ENCODE data around the gene SMARCA1.
"Not testable (repeated sequence)": the region's sequence is repeated elsewhere in the genome, so short reads cannot be mapped to it uniquely, and the experiment has no call there.

Gene SMARCA1, protein sequence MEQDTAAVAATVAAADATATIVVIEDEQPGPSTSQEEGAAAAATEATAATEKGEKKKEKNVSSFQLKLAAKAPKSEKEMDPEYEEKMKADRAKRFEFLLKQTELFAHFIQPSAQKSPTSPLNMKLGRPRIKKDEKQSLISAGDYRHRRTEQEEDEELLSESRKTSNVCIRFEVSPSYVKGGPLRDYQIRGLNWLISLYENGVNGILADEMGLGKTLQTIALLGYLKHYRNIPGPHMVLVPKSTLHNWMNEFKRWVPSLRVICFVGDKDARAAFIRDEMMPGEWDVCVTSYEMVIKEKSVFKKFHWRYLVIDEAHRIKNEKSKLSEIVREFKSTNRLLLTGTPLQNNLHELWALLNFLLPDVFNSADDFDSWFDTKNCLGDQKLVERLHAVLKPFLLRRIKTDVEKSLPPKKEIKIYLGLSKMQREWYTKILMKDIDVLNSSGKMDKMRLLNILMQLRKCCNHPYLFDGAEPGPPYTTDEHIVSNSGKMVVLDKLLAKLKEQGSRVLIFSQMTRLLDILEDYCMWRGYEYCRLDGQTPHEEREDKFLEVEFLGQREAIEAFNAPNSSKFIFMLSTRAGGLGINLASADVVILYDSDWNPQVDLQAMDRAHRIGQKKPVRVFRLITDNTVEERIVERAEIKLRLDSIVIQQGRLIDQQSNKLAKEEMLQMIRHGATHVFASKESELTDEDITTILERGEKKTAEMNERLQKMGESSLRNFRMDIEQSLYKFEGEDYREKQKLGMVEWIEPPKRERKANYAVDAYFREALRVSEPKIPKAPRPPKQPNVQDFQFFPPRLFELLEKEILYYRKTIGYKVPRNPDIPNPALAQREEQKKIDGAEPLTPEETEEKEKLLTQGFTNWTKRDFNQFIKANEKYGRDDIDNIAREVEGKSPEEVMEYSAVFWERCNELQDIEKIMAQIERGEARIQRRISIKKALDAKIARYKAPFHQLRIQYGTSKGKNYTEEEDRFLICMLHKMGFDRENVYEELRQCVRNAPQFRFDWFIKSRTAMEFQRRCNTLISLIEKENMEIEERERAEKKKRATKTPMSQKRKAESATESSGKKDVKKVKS

DNA sequence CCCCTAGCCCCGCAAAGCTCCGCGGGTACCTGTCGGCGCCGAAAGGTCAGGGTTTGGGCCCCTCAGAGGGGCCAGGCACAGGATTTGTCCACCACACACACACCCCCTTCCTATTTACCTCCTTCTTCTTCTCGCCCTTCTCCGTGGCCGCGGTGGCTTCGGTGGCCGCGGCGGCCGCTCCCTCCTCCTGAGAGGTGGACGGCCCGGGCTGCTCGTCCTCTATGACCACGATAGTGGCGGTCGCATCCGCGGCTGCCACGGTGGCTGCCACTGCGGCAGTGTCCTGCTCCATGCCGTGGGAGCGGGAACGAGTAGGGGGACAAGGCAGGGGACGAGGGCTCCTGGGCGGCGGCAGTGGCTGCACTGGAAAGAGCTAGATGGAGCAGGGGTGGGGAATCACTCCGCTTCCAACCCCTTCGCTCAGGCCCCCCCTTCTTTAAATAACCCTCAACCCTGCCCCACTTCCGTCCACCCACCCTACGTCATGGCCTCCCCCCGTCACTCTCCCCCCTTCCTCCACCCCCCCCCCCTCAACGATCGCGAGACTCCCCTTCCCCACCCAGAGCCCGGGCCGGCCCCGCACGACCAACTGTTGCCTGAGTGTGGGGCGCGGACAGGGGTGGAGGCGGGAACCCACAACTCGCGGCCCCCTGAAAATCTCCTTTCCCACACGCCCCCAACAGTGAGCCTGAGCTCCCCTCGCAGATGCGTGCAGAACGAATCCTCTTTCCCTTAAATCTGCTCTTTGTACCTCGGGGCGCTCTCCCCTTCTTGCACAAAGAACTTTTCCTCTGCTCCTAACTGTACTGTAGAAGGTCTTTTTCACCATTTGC, at the start of gene SMARCA1:
Gene SMARCA1 (minus strand): TSS at position 412 of the 833 bp plus-strand sequence. CDS start 120 bp downstream, at position 292.
- FAIRE-seq: no peak

DNA sequence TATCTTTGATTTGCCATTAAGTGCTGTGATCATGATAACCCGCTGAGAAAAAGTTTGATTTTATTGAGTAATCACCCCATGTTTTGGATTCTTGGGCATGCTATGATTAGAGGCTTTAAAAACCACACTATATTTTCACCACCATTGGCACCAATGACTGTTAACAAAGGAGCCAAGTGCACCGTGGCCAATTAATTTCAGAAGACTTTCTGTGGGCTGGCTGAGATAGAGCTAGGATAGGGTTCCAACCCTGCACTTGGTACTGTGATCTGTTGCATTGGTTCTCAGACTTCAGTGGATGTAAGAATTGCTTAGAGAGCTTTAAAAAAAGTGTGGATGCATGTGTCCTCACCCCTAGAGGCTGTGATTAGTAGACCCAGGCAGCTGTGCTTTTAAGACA, 49.1 kb upstream of the SMARCA1 start:
- no peak for FAIRE-seq

DNA sequence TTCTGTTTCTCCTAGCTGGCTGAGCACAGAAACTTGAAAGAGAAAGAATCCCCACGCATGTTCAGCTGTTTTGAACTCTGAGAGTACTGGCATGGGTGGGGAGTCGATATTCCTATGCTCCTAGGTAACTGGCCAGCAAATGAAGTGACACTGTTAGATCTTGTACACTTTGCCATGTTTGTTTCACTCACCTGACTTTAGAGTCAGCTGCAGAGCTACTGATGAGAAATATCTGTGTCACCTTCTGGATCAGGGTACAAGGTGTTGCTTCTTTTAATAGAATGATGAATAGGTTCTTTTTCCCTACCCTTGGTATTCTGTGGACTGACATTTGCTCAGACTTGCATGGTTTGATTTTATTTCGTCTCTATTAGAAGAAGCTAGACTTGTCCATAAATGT, 45.1 kb upstream of the SMARCA1 start:
- no peak for FAIRE-seq

DNA sequence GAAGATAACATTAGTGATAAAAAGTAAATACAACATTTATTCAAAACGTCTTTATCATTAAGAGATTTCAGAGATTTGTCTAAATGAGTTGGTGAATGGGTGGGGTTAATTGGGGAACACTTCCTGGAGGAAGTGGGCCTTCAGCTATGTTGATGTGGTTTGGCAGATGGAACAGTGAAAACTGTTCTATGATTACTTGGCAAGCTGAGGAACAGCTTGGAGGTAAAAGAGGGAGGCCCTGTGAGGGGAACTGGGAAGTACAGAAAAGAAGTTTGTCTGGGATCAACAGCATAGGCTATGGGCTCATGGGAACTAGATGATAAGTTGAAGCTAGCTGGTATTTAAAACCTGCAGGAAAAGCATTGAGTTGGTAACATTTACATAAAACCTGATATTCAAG, 42.8 kb upstream of the SMARCA1 start:
- FAIRE-seq: no peak

DNA sequence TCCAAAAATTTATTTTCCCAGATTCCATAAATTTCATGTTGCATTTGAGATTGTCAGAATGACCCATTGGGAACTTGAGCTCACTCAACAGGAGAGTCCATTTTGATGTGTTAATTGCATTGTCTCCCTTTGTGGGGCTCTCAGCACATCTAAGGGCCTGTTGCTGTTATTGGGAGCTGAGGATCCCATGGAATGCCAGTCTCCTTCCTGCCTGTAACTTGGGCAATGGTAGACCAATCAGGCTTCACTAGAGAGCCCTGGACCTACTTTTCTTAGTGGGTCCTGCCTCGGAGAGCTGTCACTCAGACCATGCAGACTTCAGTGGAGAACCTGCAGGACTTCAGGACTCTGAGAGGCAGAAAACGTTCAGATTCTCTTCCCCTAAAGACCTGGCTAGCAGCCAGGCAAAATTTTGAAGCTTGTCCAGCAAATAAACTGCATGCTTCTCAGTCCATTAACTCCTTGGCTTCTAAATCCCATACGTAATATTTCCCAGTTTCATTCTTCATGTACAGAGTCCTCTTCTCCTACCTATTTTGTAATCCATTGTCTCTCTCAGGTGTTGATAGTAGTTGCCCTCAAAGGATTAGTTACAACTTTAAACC, 41.9 kb upstream of the SMARCA1 start:
- no peak for FAIRE-seq

DNA sequence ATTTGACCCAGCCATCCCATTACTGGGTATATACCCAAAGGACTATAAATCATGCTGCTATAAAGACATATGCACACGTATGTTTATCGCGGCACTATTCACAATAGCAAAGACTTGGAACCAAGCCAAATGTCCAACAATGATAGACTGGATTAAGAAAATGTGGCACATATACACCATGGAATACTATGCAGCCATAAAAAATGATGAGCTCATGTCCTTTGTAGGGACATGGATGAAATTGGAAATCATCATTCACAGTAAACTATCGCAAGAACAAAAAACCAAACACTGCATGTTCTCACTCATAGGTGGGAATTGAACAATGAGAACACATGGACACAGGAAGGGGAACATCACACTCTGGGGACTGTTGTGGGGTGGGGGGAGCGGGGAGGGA, 41.1 kb upstream of the SMARCA1 start:
- FAIRE-seq: not testable (repeated sequence)

DNA sequence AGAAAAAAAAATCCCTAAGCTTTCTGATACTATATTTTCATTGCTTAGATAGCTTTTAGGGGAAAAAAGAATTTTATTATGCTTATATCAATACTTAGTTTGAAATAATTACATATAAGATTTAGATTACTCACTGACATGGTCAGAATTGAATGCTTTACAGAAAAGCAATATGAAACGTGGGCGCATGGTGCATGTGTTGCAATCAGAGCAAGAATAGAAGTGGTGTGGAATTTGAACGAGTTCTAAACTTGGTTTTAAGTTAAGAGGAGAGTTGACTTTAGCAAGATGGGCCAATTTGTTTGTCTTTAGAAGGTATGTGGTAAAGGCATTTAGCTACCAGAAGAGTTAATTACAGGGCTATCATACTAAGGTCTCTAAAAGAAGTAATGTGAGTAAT, 38.2 kb upstream of the SMARCA1 start:
- FAIRE-seq: no peak

DNA sequence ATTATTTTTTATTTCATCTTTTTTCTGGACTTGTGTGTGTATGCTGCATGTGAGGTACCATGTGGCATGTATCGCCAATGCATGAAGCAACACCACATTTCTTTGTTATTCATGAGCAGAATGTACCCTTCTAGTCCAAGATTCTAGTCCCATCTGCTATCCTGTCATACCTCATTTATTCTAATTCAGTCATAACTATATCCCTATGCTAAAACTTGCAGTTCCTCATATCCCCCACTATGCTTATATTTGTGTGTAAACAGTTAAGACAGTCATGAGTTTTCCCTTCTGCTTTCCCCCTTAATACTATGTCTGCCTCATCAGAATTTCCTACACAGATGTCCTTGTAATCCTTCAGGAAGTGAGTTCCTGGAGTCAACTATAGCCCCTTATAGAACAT, 36.5 kb upstream of the SMARCA1 start:
- no peak for FAIRE-seq

DNA sequence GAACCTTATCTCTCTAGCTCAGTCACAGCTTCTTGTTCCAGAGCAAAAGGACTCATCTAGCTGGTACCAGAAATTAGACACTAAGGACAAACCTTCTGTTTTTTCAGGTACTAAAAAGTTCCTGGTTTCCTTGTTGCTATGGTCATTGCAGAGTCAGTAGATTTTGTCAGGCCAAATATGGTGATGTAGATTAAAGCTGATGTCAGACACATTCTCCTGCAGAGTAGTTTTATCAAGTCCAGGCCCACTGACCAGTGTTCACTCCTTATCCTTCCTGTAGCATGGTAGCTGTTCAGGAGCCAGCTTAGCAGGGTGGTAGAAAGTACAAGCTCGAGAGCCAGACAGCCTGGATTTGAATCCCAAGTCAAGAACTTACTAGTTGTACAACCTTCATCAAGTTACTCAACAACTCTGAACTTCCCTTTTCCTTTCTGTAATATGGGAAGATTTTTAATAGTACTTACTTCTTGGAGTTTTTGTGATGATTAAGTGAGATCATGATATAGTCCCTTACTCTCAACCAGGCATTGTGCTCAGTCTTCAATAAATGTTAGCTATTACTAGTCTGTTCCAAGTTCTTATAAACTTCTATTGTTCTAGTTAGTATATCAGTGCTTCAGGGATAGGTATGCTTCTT, 34.7 kb upstream of the SMARCA1 start:
- no peak for FAIRE-seq

DNA sequence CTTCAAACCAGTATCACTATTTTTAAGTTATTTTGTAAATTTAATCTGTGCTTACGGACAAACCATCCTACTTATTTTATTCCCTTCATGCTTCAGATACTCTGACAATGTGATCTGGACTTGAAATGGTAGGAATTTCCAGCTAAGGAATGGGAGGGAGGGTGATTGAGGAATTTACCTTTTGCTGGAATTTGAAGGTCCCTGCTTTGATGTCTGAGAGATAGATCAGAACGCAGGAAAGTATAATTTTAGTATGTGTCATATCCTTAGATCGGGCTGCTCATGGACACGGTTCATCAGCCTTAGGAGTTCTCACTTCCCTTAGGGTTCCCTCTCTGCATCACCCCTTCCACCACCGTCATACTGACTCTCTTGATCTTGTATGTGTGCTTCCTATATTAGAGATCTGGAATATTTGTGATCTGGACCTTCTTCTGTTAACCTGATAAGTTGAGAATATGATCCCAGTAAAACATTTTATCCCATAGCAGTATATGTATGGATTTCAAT, 33.6 kb upstream of the SMARCA1 start:
- no peak for FAIRE-seq

DNA sequence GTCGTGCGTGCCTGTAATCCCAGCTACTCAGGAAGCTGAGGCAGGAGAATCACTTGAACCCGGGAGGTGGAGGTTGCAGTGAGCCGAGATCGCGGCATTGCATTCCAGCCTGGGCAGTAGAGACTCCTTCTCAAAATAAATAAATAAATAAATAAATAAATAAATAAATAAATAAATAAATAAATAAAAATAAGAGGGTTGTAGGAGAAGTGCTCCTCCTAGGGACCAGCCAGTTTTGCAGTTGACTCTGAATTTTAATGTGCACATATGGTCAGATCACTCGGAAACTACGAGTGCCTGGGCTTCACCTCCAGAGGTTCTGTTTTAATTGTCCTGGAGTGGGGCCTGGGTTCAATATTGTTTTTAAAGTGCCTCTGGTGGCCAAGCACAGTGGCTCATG, 31.5 kb upstream of the SMARCA1 start:
- FAIRE-seq: not testable (repeated sequence)

DNA sequence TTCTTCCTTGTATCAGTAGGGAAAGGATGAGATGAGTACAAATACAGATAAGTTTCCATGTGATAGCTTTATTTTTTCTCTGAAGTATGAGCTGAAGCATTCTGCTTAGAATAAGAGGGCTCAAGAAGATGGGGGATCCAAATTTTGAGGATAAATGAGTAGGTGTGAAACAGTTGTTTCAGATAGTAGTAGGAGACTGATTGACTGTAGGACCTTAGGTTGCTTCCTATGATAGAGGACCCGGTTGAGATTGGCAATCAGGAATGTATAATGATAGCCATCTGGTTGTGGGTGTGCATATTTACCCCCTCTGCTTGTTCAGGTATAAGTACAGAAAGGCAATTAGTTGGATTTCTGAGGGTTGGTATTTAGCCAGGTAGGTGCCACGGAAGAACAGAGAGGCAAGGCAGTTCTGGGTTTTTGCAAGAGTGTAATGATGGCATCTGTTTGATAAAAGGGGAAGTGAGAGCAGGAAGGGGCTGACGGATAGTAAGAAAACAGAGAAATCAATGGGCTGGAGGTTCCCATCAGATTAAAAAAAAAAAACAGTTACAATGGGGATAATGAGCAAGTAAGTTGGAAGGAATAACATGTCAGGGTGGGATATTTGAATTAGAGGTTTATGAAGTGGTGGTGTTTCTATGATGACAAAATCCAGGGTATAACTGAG, 30.5 kb upstream of the SMARCA1 start:
- FAIRE-seq: no peak

DNA sequence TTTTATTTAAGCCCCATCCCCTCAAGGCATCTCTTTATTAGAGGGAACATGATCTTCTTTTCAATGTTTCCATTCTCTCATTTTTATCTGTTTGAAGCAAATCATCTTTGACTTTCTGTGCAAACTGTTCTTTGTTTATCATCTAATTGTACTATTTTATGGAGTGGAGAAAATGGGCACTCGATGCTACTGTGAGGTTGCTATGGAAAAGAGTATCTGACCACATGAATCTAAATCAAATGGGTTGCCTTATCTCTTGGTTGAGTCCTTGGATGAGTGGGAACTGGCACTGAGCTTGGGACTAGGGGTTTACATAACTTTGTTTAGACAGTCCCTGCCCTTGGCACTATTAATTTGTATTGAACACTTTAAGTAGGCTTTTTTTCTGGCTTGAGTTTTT, 25.8 kb upstream of the SMARCA1 start:
- no peak for FAIRE-seq

DNA sequence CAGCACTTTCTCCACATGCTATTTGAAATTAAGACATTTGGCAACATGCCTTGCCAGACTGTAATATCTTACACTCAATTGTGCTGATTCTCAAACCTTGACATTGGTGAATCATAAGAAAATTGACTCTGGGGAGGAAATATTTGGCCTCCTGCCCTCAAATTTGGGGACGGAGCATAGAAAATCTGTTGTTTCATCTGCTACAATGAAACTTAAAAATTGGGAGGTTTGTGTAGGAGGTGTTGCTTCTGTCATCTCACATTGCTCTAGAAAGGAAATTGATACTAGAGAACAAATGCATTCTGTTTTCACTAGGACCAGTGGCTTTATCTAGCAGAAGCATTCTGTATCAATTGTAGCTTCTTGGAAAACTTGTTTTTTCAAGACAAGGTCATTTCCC, 22.1 kb upstream of the SMARCA1 start:
- FAIRE-seq: no peak

DNA sequence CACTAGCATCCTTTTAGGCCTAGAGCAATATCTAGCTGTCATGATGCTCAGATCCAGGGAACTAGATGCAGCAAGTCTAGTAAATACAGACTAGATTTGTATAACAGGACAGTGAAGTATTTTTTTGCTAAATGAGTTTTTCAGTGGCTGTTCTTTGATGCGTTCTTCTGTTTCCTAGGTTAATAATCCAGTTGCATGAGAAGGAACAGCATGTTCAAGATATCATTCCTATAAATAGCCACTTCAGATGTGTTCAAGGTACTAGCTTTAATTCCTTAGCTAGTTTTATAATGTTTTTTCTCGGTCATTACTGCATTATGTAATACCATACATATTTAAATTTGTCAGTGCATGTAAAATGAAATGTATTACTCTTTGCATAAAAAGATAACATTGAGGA, 21.5 kb upstream of the SMARCA1 start:
- no peak for FAIRE-seq

DNA sequence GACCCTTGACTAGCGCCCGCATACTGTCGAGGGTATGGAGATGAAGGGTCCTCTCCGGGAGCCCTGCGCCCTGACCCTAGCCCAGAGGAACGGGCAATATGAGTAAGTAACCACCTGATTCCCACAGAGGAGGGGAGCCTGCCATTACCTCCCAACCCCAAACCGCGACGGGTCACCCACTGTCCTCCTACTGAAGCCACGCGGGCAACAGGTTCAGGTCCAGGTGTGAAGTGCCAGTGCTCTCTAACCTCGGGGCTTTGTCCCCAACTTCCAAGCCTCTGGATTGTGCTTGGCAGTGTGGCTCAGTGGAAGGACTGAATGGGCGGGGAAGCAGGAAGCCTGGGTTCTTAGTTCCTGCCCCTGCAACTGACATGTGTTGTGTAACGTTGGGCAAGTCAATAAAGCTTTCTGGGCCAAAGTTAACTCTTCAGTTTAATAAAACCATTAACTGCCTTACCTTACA, 17.5 kb upstream of the SMARCA1 start:
- FAIRE-seq: no peak

DNA sequence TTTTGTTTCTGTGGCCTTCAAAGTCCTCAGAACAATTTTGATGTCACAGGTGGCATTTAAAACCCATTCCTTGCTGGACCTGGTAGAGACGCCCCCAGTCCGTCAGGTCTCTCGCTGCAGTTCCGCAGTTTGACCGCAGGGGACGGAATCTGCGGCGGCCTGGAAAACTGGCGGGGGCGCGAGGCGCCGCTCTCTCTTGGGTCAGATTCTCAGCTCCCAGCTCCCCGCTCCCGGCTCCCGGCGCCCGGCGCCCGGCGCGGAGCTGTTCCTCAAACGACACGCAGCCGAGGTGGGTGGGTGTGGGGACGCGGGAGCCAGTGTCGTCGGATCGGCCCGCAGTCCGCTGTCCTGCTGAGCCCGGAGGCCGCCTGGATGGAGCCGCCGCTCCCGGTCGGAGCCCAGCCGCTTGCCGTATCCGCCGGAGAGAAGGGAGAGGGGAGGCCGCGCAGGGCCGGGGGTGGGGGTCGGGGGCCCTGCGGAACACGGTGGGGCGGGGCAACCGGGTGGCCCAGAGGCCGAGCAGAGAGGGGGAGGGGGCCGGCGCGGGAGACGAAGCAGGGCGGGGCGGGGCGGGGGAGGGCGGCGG, 16.9 kb upstream of the SMARCA1 start, which contains the start of gene OCRL:
Gene OCRL (plus strand): TSS at position 192 of the 586 bp plus-strand sequence. CDS start 181 bp downstream, at position 373.
- FAIRE-seq: no peak

DNA sequence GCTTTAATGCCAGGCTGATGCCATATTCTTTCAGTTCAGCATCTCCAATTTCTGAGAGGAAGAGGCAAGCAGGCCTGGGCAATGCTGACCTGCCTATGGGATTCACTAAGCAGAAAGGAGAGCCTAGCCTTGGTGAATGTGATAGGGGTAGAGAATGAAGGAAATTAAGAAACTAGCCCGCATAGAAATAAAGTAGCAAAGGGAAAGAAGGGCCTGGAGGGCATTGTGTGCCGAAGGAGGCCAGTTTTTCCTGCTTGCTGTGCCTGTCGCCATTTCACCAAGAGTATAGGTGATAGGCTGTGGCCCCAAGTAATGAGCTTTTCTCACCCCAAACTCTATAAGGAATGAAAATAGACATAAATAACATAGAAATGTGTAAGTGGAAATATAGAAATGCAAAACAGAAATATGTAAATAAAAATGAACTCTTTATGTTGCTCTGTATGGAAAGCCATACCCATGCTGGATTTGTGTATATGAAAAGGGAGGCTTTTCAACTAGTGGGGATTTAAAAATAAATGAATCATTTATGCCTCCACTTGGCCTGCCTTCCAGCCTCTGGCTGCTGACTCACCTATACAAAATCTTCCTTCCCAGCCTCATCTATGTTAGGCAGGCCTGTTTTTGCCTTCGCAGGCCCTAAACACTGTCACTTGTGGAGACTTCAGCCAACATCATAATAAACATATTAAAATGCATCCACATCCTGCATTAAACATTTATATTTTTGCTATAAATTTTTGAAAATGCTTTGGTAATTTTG, 11.7 kb upstream of the SMARCA1 start:
- FAIRE-seq: no peak

DNA sequence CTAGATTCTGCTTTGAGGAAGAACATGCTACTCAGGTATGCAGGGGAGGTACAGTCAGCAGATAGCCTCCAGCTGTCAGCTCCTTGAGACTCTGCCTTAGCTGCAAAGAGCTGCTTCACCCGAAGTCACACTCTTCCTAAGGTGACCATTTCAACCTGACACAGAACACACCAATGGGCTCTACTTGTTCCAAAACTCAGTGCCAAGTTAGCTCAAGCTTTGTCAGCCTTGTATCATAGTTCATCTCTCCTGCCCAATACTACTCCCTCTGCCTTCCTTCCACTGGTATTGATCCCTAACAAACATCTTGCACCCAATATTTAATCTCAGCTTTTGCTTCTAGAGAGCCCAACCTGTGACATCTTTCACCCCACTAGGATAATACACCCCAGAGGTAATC, 7.8 kb upstream of the SMARCA1 start:
- no peak for FAIRE-seq
